GM18909 (cell line): ENCODE measurements around the gene OR10G3.

Experiments used
- ATAC-seq: cut with Tn5 transposase; IDR thresholded peaks from one replicate; pipeline ENCODE4 v1.9.1; 2021; ENCODE audit warnings: mild to moderate bottlenecking; ENCODE audit not compliant: unreplicated experiment, poor library complexity

Gene OR10G3

DNA sequence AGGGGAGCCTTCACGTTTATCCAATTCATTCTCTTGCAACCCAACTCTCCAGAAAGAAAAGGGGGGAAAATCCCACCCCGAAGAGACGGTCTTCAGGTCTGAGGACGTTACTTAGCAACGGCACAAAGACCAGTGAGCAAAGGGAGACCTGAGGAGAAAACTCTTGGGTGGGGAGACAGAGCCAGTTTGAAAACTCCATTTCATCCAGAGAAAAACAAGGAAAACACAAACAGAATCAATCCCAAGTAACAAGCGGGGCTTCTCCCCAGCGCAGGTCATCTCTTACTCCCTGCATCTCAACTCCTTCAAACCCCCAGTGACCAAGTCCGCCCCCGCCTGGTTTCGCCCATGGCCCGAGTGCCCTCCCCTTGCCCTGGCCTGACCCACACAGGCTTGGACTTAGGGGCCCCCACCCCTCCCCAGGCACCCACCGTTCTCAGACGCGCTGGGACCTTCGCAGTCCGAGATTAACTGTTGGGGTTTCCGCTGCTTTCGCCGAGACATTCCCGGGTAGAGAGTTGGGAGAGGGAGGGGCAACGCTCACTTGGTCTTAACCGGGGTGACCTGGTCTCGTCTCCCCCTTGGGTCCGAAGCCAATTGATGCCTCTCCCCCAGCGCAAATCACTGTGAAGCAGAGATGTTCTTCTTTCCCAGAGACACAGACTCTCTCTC lies 43.3 kb downstream of the OR10G3 start:
- no peak for ATAC-seq

DNA sequence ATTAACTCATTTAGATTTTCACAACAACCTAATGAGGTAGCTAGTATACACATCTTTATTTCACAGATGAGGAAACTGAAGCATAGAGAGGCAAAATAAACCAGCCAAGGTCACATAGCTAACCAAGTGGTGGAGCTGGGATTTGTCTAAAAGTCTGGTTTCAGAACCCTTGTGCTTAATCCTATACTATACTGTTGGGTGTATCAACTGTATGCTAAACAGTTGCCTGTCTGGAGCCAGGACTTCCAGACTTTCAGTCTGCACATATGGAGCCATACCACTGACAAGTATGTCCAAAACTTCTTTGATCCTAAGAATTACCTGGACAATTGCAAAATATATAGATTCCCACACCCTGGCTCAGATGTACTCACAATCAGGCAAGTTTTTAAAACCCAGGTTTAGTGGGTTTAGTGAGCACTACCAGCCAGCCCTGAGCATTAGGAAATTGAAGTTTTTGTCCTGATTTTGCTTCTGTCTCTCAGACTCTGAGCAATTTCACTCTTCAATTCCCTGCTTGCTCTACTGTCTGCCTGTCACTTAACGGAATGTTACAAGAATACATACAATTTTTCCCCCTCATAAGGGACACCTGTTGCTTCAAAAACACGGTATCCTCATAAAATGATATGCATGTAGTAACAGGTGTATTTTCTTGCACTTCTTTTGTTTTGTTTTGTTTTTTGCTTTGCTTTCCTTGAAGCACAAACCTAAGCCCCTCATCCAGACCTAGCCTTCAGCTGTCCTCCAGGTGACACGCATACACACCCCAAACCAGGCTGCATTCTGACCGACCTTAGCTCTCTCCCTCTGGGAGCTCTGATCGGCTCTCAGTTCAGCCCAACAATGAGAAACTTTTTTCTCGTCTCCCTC lies 44.1 kb downstream of the OR10G3 start:
- ATAC-seq, result no peak

DNA sequence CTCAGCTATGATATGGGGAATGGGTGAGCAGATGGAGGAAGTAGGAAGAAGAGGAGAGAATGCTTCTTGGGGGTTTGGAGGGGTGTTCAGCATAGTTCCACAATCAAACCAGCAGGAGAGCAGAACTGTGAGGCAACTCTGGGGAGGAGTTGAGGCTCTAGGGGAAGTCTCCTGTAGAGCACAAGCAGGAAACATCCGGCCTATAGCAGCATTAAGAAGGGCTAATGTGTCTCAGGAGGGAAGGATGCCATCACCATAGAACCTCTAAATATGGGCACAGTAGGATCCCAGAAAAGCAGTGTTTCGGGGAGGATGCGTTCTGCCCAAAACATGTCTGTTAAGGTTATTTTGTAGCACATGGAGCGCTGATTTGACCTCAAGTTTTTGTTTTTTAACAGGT lies 45.3 kb downstream of the OR10G3 start:
- ATAC-seq, result no peak

DNA sequence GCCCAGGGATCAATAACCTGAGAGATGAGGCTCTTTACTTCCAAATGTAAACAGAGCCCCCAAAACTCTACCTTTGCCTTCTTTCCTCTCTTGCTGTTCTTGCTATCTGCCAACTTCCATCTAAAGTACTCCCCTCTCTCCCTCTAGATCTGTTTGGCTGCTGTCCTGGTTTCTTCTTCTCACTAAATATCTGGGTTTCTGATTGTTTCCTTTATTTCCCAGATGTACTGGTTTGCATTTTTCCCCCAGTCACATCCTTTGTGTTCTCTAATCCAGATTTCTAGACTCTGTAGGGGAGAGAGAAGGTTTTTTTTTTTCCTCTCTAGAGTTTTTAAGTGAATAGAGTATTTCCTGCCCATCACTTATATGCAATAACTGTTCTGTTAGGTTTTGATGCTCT lies 46.6 kb downstream of the OR10G3 start:
- ATAC-seq, result no peak

DNA sequence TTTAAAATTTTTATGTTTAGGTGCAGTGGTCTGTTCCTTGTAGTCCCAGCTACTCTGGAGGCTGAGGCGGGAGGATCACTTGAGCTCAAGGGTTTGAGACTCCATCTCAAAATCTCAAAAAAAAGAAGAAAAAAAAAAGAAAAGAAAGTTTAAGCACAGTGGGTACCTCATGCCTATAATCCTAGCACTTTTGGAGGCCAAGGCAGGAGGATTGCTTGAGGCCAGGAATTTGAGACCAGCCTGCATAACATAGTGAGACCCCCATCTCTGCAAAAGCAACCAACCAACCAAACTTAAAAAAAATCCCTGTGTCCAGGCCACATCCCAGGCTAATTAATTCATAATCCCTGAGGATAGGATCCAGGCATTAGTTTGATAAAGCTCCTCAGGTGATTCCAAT lies 50.4 kb downstream of the OR10G3 start:
- ATAC-seq, result no peak

DNA sequence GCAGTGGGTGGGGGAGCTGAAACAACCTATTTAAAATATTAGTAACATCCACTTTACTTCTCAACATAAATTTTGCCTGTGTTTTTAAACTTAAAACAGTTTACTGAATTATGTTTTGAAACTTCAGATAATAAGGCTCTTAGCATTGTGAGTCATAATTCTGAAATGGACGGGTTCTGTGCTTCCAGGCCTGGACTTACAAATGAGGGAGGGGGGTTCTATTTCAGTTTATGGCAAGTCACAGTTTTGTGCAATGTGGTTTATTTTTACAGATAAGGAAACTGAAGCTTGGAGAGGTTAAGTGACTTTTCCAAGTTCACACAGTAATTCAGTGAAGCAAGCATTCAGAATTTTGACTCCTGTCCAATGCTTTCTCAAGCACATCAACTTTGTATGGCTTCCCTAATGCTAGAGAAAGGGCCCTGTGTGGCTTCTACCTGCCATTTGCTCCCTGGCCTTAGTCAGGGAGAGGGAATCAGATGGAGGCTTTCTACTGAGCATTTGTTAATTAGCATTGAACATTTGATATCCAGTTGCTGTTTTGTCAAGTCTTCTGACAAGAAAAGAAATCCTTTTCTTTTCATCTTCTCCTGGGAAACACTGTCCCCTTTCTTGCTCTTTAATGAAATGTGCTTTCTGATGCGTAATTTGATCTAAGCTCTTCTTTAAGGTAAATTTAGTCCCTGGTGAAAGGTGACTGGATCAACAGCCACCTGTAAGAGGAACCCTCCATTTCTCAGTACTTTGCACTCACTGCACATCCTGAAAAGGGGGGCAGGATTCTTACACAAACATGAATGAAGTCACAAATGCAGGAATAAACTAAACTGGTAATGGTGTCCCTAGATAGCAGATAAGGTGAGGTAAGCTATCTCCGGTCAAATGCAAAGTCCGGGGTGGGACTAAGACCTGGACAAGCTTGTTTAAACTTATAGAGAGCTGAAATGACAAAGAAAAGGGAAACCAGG lies 51.2 kb downstream of the OR10G3 start:
- no peak for ATAC-seq

DNA sequence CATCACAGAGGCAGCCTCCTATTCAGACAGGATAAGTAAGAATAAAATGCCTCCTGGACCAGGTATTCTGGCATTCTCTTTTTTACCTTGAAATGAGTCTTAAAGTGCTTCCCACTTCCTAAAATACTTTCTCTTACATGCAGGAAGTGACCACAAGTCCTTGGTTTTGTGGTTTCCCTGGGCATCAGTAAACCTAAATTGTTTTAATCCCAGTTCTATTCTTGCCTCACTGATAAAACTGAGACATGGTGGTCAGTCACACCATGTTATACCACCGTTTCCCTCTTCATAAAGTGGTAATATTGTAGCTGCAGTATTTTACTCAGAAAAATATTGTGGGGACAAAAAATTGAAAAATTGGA lies 52.6 kb downstream of the OR10G3 start:
- ATAC-seq, result no peak

DNA sequence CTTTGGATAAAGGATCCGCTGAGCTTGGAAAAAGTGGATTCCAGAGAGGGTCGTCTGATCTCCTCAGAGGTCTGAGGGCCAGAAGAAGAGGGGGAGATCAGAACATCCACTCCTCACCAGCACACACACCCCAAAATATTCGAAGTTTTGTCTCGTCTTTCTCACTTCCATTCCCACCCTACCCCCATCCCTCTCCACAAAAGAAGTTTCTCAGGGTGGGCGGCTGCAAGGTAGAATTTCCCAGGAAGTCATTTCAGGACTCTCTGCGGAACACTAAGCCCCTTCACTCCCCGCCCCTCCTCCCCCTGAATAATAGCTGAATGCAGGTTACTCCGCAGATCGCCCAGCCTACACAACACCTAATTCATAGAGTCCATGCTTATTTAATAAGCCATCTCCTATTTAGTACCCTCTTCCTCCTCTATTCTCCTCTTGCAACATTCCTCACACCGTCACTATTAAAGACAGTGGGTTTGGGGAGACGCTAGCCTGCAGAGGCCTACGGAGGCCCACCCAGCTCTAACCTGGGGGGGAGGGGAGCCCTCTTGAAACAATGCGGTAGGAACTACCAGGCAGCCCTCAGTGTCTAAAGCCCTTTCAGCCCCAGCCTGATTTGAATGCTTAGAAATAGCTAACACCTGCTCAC lies 53.1 kb downstream of the OR10G3 start:
- ATAC-seq, result no peak

DNA sequence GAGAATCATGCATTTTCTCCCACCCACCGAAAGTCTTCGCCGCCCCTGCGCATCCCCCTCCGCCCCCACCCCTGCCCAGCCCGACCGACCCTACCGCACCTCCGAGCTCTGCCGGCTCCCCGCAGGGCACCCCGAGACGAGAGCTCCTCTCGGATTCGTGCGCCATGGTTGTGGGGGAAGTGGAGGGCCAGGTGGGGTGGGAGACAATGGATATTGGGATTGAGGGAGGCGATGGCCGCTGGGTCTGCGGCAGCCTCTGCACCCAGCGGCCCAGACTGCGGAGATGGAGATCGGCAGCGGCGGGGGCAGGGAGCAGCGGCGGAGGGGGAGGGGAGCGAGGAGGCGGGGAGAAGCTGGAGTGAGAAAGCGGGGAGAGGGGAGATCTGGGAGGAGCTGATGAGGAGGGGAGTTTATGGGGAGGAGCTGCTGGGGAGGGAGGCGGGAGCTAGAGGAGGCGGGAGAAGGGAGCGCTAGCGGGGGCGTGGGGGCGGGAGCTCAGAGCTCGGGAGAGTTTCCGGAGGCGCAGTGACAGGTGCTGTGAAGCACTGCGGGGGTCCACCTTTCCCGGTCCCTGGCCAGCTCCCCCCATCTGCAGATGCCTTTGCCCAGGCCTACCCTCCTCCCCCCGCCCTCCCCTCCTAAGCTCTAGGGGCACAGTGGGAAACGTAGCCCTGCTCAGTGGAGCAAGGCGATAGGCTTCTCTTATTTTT lies 53.8 kb downstream of the OR10G3 start, which contains the start of gene SALL2:
Gene SALL2 (minus strand): TSS at position 385 of the 710 bp plus-strand sequence. CDS start 219 bp downstream, at position 166.
- peak; percentile 49 for ATAC-seq

DNA sequence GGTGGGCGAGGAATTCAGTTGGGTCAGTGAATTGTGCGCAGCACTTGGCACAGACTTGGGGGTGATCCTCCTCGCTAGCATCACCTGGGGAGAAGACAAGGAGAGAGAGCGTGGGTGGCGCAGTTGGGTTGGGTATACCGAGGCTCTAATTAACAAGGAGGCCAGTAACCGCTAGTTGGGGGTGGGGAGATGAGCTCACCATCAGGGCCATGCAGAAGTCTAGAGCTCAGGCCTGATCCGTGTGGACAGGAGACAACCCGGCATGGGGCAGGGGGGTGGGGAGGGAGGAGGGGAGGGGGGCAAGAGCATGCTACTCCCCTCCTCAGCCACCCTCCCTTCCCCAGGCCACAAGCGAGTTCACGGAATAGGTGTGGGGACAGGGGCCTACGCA lies 54.3 kb downstream of the OR10G3 start:
- ATAC-seq, result no peak

DNA sequence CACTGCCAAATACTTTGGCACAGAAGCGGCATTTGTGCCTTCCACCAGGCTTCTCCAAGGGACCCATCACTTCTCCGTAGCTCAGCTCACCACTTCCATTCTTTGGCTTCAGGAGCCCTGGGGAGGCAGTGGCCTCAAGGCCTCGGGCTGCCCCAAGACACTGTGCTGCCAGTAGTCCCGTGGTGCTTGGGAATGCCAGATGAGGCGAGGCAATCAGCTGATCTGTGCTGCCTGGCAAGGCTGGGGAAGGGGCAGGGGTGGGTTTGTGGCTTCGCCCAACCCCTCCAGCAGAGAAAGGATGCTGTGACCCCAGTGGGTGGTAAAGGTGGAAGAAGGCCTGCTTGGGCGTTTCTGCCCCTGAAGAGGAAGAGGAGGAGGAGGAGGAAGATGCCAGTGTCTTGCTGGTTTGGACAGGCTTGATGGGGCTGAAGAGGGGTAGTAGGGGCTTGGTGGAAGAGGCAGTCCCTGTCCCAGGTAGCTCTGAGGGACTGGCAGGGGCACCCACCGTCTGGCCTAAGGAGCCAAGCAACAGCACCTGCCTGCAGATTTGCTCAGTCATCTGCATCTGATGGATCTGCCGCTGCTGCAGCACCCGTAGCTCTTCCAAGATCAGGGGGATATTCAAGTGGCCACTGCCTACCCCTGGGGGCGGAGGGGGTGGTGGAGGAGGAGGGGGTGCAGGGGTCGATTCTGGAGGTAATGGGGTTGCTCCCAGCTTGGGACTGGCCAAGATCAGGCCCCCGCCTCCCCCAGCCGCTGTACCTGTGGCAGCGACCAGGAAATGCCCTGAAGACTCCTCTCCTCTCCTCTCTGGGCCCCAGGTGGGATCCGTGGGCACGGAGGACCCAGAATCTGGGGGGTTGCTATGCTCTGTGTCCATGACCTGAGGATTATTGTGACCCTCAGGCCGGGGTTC lies 55.0 kb downstream of the OR10G3 start:
- ATAC-seq, result no peak

DNA sequence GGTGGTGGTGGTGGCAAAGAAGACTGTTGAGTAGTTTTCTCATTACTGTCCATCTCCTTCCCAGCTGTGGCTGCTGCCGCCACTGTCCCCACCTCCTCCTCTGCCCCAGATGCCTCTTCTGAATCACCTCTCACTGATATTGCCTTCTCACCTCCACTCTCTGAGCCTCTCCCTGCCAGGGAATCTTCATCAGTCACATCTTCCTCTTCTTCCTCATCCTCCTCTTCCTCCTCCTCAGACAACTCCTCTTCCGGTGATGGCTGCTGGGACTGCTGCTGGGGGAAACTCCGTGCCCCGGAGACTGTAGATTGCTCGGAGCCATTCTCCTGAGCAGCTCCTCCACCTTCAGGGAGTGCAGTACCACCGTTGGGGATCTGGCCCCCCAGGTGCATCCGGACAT lies 56.7 kb downstream of the OR10G3 start:
- ATAC-seq, result no peak

DNA sequence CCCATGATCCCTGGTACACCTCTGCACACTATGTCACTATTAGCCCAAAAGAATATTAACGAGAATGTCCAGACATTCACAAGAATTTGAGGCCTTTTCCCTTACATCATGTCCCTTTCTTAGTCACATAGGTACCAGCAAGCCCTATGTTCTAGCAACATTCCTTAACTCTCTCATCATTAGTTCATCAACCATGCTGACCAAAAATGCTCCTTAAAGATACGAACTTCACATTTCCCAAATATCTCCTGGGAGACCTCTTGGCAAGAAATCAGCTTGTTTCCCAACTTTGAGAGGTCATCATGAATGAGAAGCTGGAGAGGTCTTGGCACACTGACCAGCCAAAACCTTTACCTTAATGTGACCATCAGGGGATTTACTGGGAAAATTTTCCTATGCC lies 58.4 kb downstream of the OR10G3 start:
- ATAC-seq, result no peak

DNA sequence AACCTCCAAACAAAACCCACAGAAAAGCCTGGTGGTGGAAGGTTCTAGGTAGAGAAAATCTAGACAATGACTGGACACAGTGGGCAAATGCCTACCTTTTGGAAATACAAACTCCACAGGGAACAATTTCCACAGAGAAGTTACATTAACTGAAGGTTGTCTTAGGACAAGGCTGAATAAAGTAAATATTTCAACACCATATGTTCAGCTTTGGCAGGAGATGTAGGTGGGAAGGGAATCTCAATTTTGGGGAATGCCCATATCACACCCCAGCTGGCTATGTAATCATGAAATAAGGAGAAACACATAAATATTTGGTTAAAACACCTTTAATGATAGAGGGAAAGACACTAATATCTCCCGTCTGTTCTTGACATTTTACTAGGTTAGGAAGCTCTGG lies 59.1 kb downstream of the OR10G3 start:
- ATAC-seq, result no peak

DNA sequence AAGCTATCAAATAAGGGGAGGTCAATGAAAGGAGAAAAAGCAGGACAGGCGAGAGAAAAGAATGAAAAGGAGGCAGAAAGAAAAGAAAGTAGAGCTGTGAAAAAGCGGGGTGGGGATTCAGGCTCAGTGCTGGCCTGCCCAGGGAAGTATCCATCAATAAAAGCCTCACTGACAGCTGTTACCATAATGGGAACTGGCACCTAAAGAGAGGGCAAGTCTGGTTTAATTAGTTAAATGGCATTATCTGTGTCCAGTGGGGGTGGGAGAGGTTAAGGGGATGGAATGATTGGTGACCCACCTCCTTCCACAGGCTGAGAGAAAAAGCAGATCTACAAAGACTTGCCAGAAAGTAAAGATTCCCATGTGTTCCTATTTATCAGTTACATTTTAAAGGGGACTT lies 61.2 kb downstream of the OR10G3 start:
- no peak for ATAC-seq
